Heart left ventricle (tissue), 16 donors: ENCODE measurements around the gene CEP112. TPM values are rescaled to one million over a fixed set of nuclear protein-coding genes. Genes with fewer than 3 reads are reported as not detected.

Experiments
- ATAC-seq, 4 donors: fragments of 200-7000 bp; cut with Tn5 transposase; one replicate each; pipeline ENCODE4 v1.9.1; 2020 to 2022; ENCODE audit warnings: moderate library complexity in 4 of 4, mild to moderate bottlenecking in 3 of 4, moderate number of reproducible peaks in 1 of 4
- DNase-seq, 5 donors: peaks; one replicate each; pipeline ENCODE4 v3.0.0-alpha.2; 2020
- H3K27ac ChIP-seq, 12 donors: fragments of 200-600 bp; sonication (generic) in 4 of 12; one replicate each; pipeline versions ENCODE4 v1.5.0 to v1.8.0; 2016 to 2022; ENCODE audit warnings: mild to moderate bottlenecking in 2 of 12
- H3K27me3 ChIP-seq, 9 donors: fragments of 200-600 bp; sonication (generic) in 2 of 9; one replicate each; pipeline versions ENCODE4 v1.5.1 to v1.8.0; 2016 to 2022; ENCODE audit warnings: mild to moderate bottlenecking in 3 of 9
- H3K36me3 ChIP-seq, 9 donors: fragments of 200-600 bp; sonication (generic) in 2 of 9; one replicate each; pipeline versions ENCODE4 v1.5.0 to v1.8.0; 2018 to 2022; ENCODE audit warnings: mild to moderate bottlenecking in 2 of 9
- H3K4me1 ChIP-seq, 12 donors: fragments of 200-600 bp; sonication (generic) in 4 of 12; one replicate each; pipeline versions ENCODE4 v1.5.0 to v1.8.0; 2016 to 2022; ENCODE audit warnings: mild to moderate bottlenecking in 3 of 12
- H3K4me3 ChIP-seq, 12 donors: fragments of 200-600 bp; sonication (generic) in 4 of 12; one replicate each; pipeline versions ENCODE4 v1.5.0 to v1.8.0; 2017 to 2022; ENCODE audit warnings: mild to moderate bottlenecking in 9 of 12, moderate library complexity in 4 of 12
- H3K9me3 ChIP-seq, 12 donors: fragments of 200-600 bp; sonication (generic) in 4 of 12; one replicate each; pipeline versions ENCODE4 v1.5.0 to v1.8.0; 2016 to 2022; ENCODE audit warnings: mild to moderate bottlenecking in 1 of 12
- CTCF ChIP-seq, 12 donors: fragments of 200-600 bp; sonication (generic) in 4 of 12; IDR thresholded peaks; one replicate each; pipeline versions ENCODE4 v1.5.0 to v1.8.0; 2018 to 2022; ENCODE audit warnings: antibody characterized with exemption in 12 of 12, mild to moderate bottlenecking in 5 of 12
- POLR2A ChIP-seq, 2 donors: fragments of 450-650 bp; IDR thresholded peaks; one replicate each; pipeline ENCODE4 v1.6.1; 2017; ENCODE audit warnings: antibody characterized with exemption in 2 of 2, mild to moderate bottlenecking in 2 of 2, moderate library complexity in 2 of 2
- WGBS, 4 donors: extraction: QIAGEN DNeasy Blood & Tissue Kit in 2 of 4; methylation state at CpG; one replicate each; pipeline versions ENCODE4 v1.1.5 to v1.1.7; 2013 to 2018; 5-methylcytosine and 5-hydroxymethylcytosine counted together
- intact Hi-C, 10 donors: fragments of 100-400 bp; cut with DNase I; formaldehyde crosslinking; loops; one replicate each; pipeline versions ENCODE4 v1.11.1 to v1.14.2; 2022
- polyA plus RNA-seq, 2 donors: library from polyadenylated mRNA; stranded (reverse); fragments of 200-250 nt; gene quantifications; one replicate each; pipeline ENCODE4 v1.2.3, GENCODE V29; 2013
- total RNA-seq, 9 donors: library from RNA; depleted of rRNA in 2 of 9; stranded (reverse); fragments of >200 nt in 2 of 9; fragmentation: NEBNext Ultra II Directional in 3 of 9; extraction: Animal tissue kit (Norgen Biotek cat#: 25700) in 3 of 9; gene quantifications; one replicate each; pipeline versions ENCODE4 v1.1.0 to v1.2.4, GENCODE V29; 2016 to 2023
- donor health status: ischemic (EF 13 %, LVEDD 7.1; RV severe dilation, severe dysfunction).
- donor health status: healthy with polysubstance abuse.
- donor health status: DM: no; HTN: yes; CAD: no.
- donor health status: DM: no; HTN: no; CAD: no.
- donor health status: ischemic (EF 25% LVEDD 6.9; RV normal size, moderate dysfunction).
- donor health status: ischemic (EF 25% LVEDD 5.7; RV mildly dilated, moderate dysfunction).
- donor health status: healthy.
- donor health status: DM: yes; HTN: yes; CAD: no.
- donor health status: ischemic (EF 35%, LVEDD 5.7; RV mildly dilated, moderate dysfunction).
- donor health status: nonischemic (EF 11% LVEDD 7.7; RV severe dilation, severe dysfunction).
- donor health status: DM: yes; HTN: yes; CAD: no.
- donor health status: PGD.
- donor health status: ischemic (EF 29% LVEDD 5.4; RV normal size, mild dysfunction).
- donor health status: nonischemic (EF 23%, LVEDD 6.1; RV moderate dilation, normal function).

The CEP112 gene
- total and polyA plus RNA-seq, 11 donors = 5.5 to 28.3 (median 14.3) TPM

GRCh38 chr17:65762973-65763372, 429.0 kb downstream of the CEP112 start:
- Histone ChIP-seq H3K27ac (no peak overlapping the region), H3K27me3 (no peaks in the 10 kb centered on the region), H3K4me3 (no peak overlapping the region), H3K36me3 (no peaks in the 10 kb centered on the region), H3K9me3 (no peaks in the 10 kb centered on the region), H3K4me1 (no peaks in the 10 kb centered on the region)
- 97 to 98% (median 98%) methylated on average over 4 of the region's 4 CpGs for WGBS, 4 donors
- DNase-seq (no peak), ATAC-seq (no peak)
- TF ChIP-seq POLR2A (IDR thresholded peaks at IDR 0.05) = no peak
- no peak for TF ChIP-seq CTCF (IDR thresholded peaks at IDR 0.05)
- intact Hi-C loops = no loop called here

GRCh38 chr17:65759532-65759931, 432.4 kb downstream of the CEP112 start:
- no peaks in the 10 kb centered on the region for H3K36me3 ChIP-seq
- no peaks in the 10 kb centered on the region for H3K4me1 ChIP-seq
- no peaks in the 10 kb centered on the region for H3K27me3 ChIP-seq
- ATAC-seq = no peak
- DNase-seq = no peak
- no peaks in the 10 kb centered on the region for H3K9me3 ChIP-seq
- H3K27ac ChIP-seq = no peak overlapping the region
- intact Hi-C loops = no loop called here
- TF ChIP-seq POLR2A (IDR thresholded peaks at IDR 0.05) = no peak
- TF ChIP-seq CTCF (IDR thresholded peaks at IDR 0.05) = no peak
- WGBS, 4 donors = 88 to 90% (median 89%) methylated on average over 4 of the region's 4 CpGs
- no peak overlapping the region for H3K4me3 ChIP-seq

GRCh38 chr17:65756760-65757159, 435.2 kb downstream of the CEP112 start:
- intact Hi-C loops = no loop called here
- Histone ChIP-seq H3K27ac (no peak overlapping the region), H3K9me3 (no peaks in the 10 kb centered on the region), H3K4me1 (peaks cover 0 to 4% (median 0%) of the 10 kb centered on the region in 12 donors), H3K27me3 (no peaks in the 10 kb centered on the region), H3K4me3 (no peak overlapping the region), H3K36me3 (no peaks in the 10 kb centered on the region)
- DNase-seq (no peak), ATAC-seq (no peak)
- no peak for TF ChIP-seq POLR2A (IDR thresholded peaks at IDR 0.05)
- TF ChIP-seq CTCF (IDR thresholded peaks at IDR 0.05) = no peak

- TF ChIP-seq CTCF (IDR thresholded peaks at IDR 0.05) = no peak
- DNase-seq (no peak), ATAC-seq (no peak)
- no peaks in the 10 kb centered on the region for H3K9me3 ChIP-seq
- H3K4me1 ChIP-seq = peaks cover 0 to 14% (median 7%) of the 10 kb centered on the region in 12 donors
- intact Hi-C loops = no loop called here
- no peaks in the 10 kb centered on the region for H3K36me3 ChIP-seq
- no peak overlapping the region for H3K27ac ChIP-seq
- no peak overlapping the region for H3K4me3 ChIP-seq
- no peaks in the 10 kb centered on the region for H3K27me3 ChIP-seq
Observed at GRCh38 chr17:65755799-65756198, 436.1 kb downstream of the CEP112 start.
